Activated CD8-positive, alpha-beta memory T cell treated with anti-CD3 and anti-CD28 coated beads, Interleukin-2, amount 50 U/mL, for 24 hours (primary cell): Measurements from ENCODE around the gene OSBPL2.

Source experiments
- DNase-seq: peaks from one replicate; pipeline ENCODE4 v3.0.0-alpha.2; 2020; ENCODE audit errors: extremely low read depth

Gene OSBPL2

GRCh38 chr20:62235777-62236157 is 2.6 kb upstream of the OSBPL2 start:
- DNase-seq, result no peak

- no peak for DNase-seq
Observed at GRCh38 chr20:62236200-62236599, 2.1 kb upstream of the OSBPL2 start.

- DNase-seq, result no peak
Observed at GRCh38 chr20:62236766-62237513, 1.4 kb upstream of the OSBPL2 start.

- DNase-seq, result no peak
Observed at GRCh38 chr20:62237514-62237800, 864 bp upstream of the OSBPL2 start.

GRCh38 chr20:62238569-62239277 is 402 bp downstream of the OSBPL2 start:
- DNase-seq, result no peak

GRCh38 chr20:62239278-62239879 is 1.1 kb downstream of the OSBPL2 start:
- DNase-seq, result no peak

GRCh38 chr20:62240020-62240685 is 1.8 kb downstream of the OSBPL2 start:
- DNase-seq, result no peak

- no peak for DNase-seq
Observed at GRCh38 chr20:62241506-62241905, 3.2 kb downstream of the OSBPL2 start.

- no peak for DNase-seq
Observed at GRCh38 chr20:62242176-62242575, 3.9 kb downstream of the OSBPL2 start.

- DNase-seq, result no peak
Observed at GRCh38 chr20:62243106-62243505, 4.8 kb downstream of the OSBPL2 start.

- DNase-seq, result no peak
Observed at GRCh38 chr20:62243906-62244515, 5.7 kb downstream of the OSBPL2 start.

- no peak for DNase-seq
Observed at GRCh38 chr20:62244644-62245108, 6.4 kb downstream of the OSBPL2 start.

- no peak for DNase-seq
Observed at GRCh38 chr20:62245911-62246280, 7.6 kb downstream of the OSBPL2 start.

GRCh38 chr20:62246431-62246830 is 8.1 kb downstream of the OSBPL2 start:
- no peak for DNase-seq

- no peak for DNase-seq
Observed at GRCh38 chr20:62246872-62247652, 8.7 kb downstream of the OSBPL2 start.

- DNase-seq, result no peak
Observed at GRCh38 chr20:62248890-62249560, 10.7 kb downstream of the OSBPL2 start.

- no peak for DNase-seq
Observed at GRCh38 chr20:62252342-62252966, 14.1 kb downstream of the OSBPL2 start.

GRCh38 chr20:62253398-62253797 is 15.1 kb downstream of the OSBPL2 start:
- no peak for DNase-seq

GRCh38 chr20:62254021-62254724 is 15.9 kb downstream of the OSBPL2 start:
- DNase-seq, result no peak

GRCh38 chr20:62255976-62256375 is 17.7 kb downstream of the OSBPL2 start:
- no peak for DNase-seq
